Astrocyte (in vitro differentiated cells and primary cell): ENCODE measurements around the gene AMN. TPM values are rescaled to one million over a fixed set of nuclear protein-coding genes. Genes with fewer than 3 reads are reported as not detected.

Source experiments
- DNase-seq: peaks from one replicate; pipeline ENCODE4 v3.0.0-alpha.2; 2010; ENCODE audit warnings: low read depth
- FAIRE-seq: peaks from 2 replicates; lab custom pipeline; 2011; peaks lifted over from hg19 to GRCh38; lab: Jason Lieb, UNC
- H2AFZ ChIP-seq: 2 replicates; pipeline ENCODE4 v1.6.0; 2012; ENCODE audit warnings: low read depth, low read length, inconsistent platforms
- H3K27ac ChIP-seq: 2 replicates; pipeline ENCODE4 v1.5.1; 2011; ENCODE audit warnings: low read depth, low read length, inconsistent platforms
- H3K27me3 ChIP-seq: 2 replicates; pipeline ENCODE4 v1.6.0; 2011; ENCODE audit warnings: low read length, inconsistent platforms; ENCODE audit not compliant: insufficient read depth
- H3K36me3 ChIP-seq: 2 replicates; pipeline ENCODE4 v1.5.1; 2011; ENCODE audit warnings: low read length, inconsistent platforms; ENCODE audit not compliant: insufficient read depth
- H3K4me1 ChIP-seq: 2 replicates; pipeline ENCODE4 v1.5.1; 2011; ENCODE audit warnings: low read length, inconsistent platforms; ENCODE audit not compliant: insufficient read depth
- H3K4me2 ChIP-seq: 2 replicates; pipeline ENCODE4 v1.6.0; 2012; ENCODE audit warnings: low read length, inconsistent platforms
- H3K4me3 ChIP-seq: 2 replicates; pipeline ENCODE4 v1.5.1; 2011; ENCODE audit warnings: low read depth, mild to moderate bottlenecking, low read length, inconsistent platforms; ENCODE audit not compliant: insufficient read depth
- H3K79me2 ChIP-seq: 2 replicates; pipeline ENCODE4 v1.6.0; 2012; ENCODE audit warnings: mild to moderate bottlenecking, low read length, inconsistent platforms; ENCODE audit not compliant: insufficient read depth
- H3K9ac ChIP-seq: 2 replicates; pipeline ENCODE4 v1.6.0; 2012; ENCODE audit warnings: mild to moderate bottlenecking, low read length, inconsistent platforms
- H3K9me3 ChIP-seq: 2 replicates; pipeline ENCODE4 v1.5.1; 2012; ENCODE audit warnings: low read depth, mild to moderate bottlenecking, low read length, inconsistent platforms; ENCODE audit not compliant: insufficient read depth
- H4K20me1 ChIP-seq: 2 replicates; pipeline ENCODE4 v1.6.0; 2012; ENCODE audit warnings: low read length, inconsistent platforms; ENCODE audit not compliant: insufficient read depth
- H3K27ac Mint-ChIP-seq: one replicate; pipeline ENCODE4 v1.8.0; 2021; ENCODE audit warnings: mild to moderate bottlenecking, mixed read lengths; ENCODE audit not compliant: unreplicated experiment
- H3K27me3 Mint-ChIP-seq: one replicate; pipeline ENCODE4 v1.8.0; 2021; ENCODE audit warnings: low read depth, mixed read lengths; ENCODE audit not compliant: unreplicated experiment
- H3K36me3 Mint-ChIP-seq: one replicate; pipeline ENCODE4 v1.8.0; 2021; ENCODE audit warnings: low read depth, mixed read lengths; ENCODE audit not compliant: unreplicated experiment
- H3K4me1 Mint-ChIP-seq: one replicate; pipeline ENCODE4 v1.8.0; 2021; ENCODE audit warnings: low read depth, mixed read lengths; ENCODE audit not compliant: unreplicated experiment
- H3K4me3 Mint-ChIP-seq: one replicate; pipeline ENCODE4 v1.8.0; 2021; ENCODE audit warnings: mild to moderate bottlenecking, moderate library complexity, mixed read lengths; ENCODE audit not compliant: unreplicated experiment
- H3K9me3 Mint-ChIP-seq: one replicate; pipeline ENCODE4 v1.8.0; 2021; ENCODE audit warnings: mild to moderate bottlenecking, mixed read lengths; ENCODE audit not compliant: unreplicated experiment
- EZH2 ChIP-seq: IDR thresholded peaks from 2 replicates; pipeline ENCODE4 v1.6.1; 2012; ENCODE audit warnings: mild to moderate bottlenecking, low read length, inconsistent platforms; ENCODE audit not compliant: insufficient read depth
- total RNA-seq: library from RNA; stranded (reverse); gene quantifications from 2 replicates; pipeline ENCODE4 v1.2.1, GENCODE V29; 2021
- TF ChIP-seq, protein P1 (sequence below): IDR thresholded peaks from 2 replicates; pipeline ENCODE4 v1.5.1; 2011; ENCODE audit warnings: low read depth, mild to moderate bottlenecking, inconsistent platforms, low read length, moderate library complexity; ENCODE audit not compliant: insufficient read depth

AMN gene
- total RNA-seq, 1 donor from 2014 or later: 2.0 TPM

DNA sequence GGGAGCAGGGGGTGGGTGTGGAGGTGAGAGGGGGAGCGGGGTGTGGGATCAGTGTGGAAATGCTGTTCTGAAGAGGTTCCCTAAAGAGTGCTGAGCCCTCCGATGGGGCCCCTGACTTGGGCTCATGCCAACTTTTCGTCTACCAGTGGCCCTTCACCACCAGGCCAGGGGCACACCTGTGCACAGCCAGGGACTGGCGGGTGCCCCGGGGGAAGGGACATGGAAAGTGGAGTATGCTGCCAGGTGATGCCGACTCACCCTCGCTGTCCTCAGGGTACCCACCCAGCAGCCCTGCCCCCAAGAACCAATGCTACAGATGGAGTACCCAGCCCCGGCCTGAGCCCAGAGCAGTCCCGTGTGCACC is 26.2 kb downstream of the AMN start:
- peaks cover 35% of the 10 kb centered on the region for H3K4me1 ChIP-seq
- H3K9ac ChIP-seq: no peak overlapping the region
- no peak overlapping the region for H3K4me2 ChIP-seq
- H2AFZ ChIP-seq: no peak overlapping the region
- H3K4me3 ChIP-seq: no peak overlapping the region
- H3K9me3 Mint-ChIP-seq: no peaks in the 10 kb centered on the region
- H3K4me3 Mint-ChIP-seq: no peak overlapping the region
- H3K36me3 Mint-ChIP-seq: peaks cover 35% of the 10 kb centered on the region
- peaks cover 59% of the 10 kb centered on the region for H4K20me1 ChIP-seq
- peak overlapping the region; percentile 53 for H3K27ac Mint-ChIP-seq
- TF ChIP-seq, protein P1, sequence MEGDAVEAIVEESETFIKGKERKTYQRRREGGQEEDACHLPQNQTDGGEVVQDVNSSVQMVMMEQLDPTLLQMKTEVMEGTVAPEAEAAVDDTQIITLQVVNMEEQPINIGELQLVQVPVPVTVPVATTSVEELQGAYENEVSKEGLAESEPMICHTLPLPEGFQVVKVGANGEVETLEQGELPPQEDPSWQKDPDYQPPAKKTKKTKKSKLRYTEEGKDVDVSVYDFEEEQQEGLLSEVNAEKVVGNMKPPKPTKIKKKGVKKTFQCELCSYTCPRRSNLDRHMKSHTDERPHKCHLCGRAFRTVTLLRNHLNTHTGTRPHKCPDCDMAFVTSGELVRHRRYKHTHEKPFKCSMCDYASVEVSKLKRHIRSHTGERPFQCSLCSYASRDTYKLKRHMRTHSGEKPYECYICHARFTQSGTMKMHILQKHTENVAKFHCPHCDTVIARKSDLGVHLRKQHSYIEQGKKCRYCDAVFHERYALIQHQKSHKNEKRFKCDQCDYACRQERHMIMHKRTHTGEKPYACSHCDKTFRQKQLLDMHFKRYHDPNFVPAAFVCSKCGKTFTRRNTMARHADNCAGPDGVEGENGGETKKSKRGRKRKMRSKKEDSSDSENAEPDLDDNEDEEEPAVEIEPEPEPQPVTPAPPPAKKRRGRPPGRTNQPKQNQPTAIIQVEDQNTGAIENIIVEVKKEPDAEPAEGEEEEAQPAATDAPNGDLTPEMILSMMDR: no peak
- TF ChIP-seq EZH2: no peak
- no peaks in the 10 kb centered on the region for H3K27me3 ChIP-seq
- peaks cover 17% of the 10 kb centered on the region for H3K4me1 Mint-ChIP-seq
- peaks cover 54% of the 10 kb centered on the region for H3K36me3 ChIP-seq
- no peaks in the 10 kb centered on the region for H3K79me2 ChIP-seq
- no peak for DNase-seq
- H3K27ac ChIP-seq: no peak overlapping the region
- H3K9me3 ChIP-seq: no peaks in the 10 kb centered on the region
- no peaks in the 10 kb centered on the region for H3K27me3 Mint-ChIP-seq
- FAIRE-seq: no peak

DNA sequence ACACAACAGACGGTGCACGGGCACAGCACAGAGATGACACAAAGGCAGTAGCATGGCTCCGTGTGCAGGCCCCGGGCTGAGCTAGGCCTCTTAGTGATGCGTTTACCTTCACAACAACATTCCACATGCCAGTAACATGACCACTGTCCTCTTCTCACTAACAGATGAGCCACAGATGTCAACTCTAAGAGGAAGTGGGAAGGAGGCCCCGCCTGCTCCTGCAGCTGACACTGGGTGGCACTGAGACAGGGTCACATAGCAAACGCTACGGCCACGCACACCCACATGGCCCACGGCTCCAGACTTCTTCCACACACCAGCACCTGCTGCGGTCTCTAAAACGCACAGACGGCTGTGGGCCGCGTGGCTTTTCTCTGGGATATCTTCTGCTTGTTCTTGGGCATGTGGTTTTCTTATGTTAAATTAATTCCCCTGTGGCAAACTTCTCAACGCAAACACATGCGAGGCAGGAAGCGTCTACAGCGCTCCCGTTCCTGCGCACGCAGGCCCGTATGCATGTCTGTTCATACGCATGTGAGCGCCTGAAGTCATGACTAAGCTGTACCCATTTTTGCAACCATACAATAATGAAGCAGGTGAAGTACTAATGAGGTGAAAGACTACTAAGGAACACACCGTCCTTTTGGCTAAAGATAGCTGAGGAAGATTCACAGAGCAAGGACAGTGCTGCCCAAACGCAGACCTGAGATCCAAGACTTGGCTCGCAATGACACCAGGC is 26.8 kb downstream of the AMN start:
- Histone ChIP-seq H3K9ac (no peak overlapping the region), H3K4me2 (no peak overlapping the region), H3K27ac (no peak overlapping the region), H3K9me3 (no peaks in the 10 kb centered on the region), H3K36me3 (peaks cover 56% of the 10 kb centered on the region), H4K20me1 (peaks cover 60% of the 10 kb centered on the region), H3K27me3 (no peaks in the 10 kb centered on the region), H3K79me2 (no peaks in the 10 kb centered on the region), H3K4me3 (no peak overlapping the region), H2AFZ (no peak overlapping the region), H3K4me1 (peaks cover 35% of the 10 kb centered on the region)
- H3K4me1 Mint-ChIP-seq: peaks cover 17% of the 10 kb centered on the region
- peaks cover 33% of the 10 kb centered on the region for H3K36me3 Mint-ChIP-seq
- DNase-seq (peak; percentile 16), FAIRE-seq (no peak)
- H3K27ac Mint-ChIP-seq: peak overlapping the region; percentile 53
- H3K9me3 Mint-ChIP-seq: no peaks in the 10 kb centered on the region
- TF ChIP-seq, protein P1: no peak
- no peak for TF ChIP-seq EZH2
- no peak overlapping the region for H3K4me3 Mint-ChIP-seq
- no peaks in the 10 kb centered on the region for H3K27me3 Mint-ChIP-seq

- TF ChIP-seq, protein P1: no peak
- TF ChIP-seq EZH2: no peak
- no peaks in the 10 kb centered on the region for H3K9me3 Mint-ChIP-seq
- Histone ChIP-seq H3K27ac (no peak overlapping the region), H3K4me2 (no peak overlapping the region), H3K9ac (no peak overlapping the region), H3K4me1 (peaks cover 35% of the 10 kb centered on the region), H3K9me3 (no peaks in the 10 kb centered on the region), H3K36me3 (peaks cover 55% of the 10 kb centered on the region), H4K20me1 (peaks cover 63% of the 10 kb centered on the region), H3K27me3 (no peaks in the 10 kb centered on the region), H2AFZ (no peak overlapping the region), H3K79me2 (no peaks in the 10 kb centered on the region), H3K4me3 (no peak overlapping the region)
- no peaks in the 10 kb centered on the region for H3K27me3 Mint-ChIP-seq
- H3K27ac Mint-ChIP-seq: peak overlapping the region; percentile 43
- FAIRE-seq: no peak
- no peak for DNase-seq
- peaks cover 17% of the 10 kb centered on the region for H3K4me1 Mint-ChIP-seq
- H3K4me3 Mint-ChIP-seq: no peak overlapping the region
- peaks cover 34% of the 10 kb centered on the region for H3K36me3 Mint-ChIP-seq
These were observed 27.5 kb downstream of the AMN start for GRCh38 chr14:102949801-102950451.
